ENCODE measurements around the gene MOV10L1.
"Not testable (repeated sequence)": the region's sequence is repeated elsewhere in the genome, so short reads cannot be mapped to it uniquely, and the experiment has no call there.

MOV10L1 gene

GRCh38 chr22:50190182-50190940, 100.6 kb downstream of the MOV10L1 start:
- DNase-seq (ENCODE audit: low read depth), result peak; percentile 76

GRCh38 chr22:50190941-50191741, 101.3 kb downstream of the MOV10L1 start:
- peak; percentile 66 for DNase-seq (ENCODE audit: low read depth)

GRCh38 chr22:50192436-50193204, 102.8 kb downstream of the MOV10L1 start:
- DNase-seq (ENCODE audit: low read depth), result peak; percentile 52

DNA sequence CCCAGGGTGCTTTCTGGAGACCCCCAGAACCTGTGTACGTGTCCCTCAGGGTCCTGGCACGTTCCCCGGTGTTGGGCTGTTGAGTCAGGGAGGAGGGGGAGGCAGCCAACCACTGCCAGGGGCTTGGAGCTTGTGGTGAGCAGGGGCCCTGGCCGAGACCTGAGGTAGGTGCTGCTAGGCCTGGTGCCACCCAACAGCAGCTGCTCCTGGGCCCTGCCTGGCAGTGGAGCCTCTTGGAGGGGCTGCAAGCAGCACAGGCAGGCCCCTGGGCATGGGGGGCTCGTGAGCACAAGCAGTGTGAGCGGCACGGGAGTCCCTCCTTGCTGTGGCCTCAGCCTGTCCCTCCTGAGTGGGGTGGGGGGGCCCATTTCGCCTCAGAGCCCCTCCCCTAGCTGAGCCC, 103.8 kb downstream of the MOV10L1 start:
- no peak for DNase-seq (ENCODE audit: low read depth)

GRCh38 chr22:50194037-50194805, 104.4 kb downstream of the MOV10L1 start:
- no peak for DNase-seq (ENCODE audit: low read depth)

- no peak for DNase-seq (ENCODE audit: low read depth)
Measured at GRCh38 chr22:50196256-50196655, 106.5 kb downstream of the MOV10L1 start.

GRCh38 chr22:50197000-50197800, 107.4 kb downstream of the MOV10L1 start:
- DNase-seq (ENCODE audit: low read depth), result no peak

DNA sequence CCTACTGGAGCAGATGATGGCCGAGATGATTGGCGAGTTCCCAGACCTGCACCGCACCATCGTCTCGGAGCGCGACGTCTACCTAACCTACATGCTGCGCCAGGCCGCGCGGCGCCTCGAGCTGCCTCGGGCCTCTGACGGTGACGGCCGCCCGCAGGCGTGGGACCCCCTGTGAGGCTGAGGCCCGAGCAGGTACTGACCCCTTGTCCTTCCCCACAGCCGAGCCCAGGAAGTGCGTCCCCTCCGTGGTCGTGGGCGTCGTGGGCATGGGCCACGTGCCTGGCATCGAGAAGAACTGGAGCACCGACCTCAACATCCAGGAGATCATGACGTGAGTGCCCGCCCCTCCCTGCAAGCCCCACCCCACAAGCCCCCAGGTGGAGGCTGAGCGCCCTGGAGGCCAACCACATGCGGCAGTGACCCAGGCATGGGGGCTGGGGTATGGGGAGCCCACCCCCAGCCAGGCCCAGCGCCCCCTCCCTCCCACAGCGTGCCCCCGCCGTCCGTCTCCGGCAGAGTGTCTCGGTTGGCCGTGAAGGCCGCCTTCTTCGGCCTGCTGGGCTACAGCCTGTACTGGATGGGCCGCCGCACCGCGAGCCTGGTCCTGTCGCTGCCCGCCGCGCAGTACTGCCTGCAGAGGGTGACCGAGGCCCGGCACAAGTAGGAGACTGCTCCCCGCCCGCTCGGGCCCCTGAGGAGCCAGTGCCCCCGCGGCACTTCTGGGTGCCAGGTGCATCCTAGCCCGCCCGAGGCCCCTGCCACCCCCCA, 108.2 kb downstream of the MOV10L1 start:
- no peak for DNase-seq (ENCODE audit: low read depth)

- no peak for DNase-seq (ENCODE audit: low read depth)
Measured at GRCh38 chr22:50198624-50199017, 108.8 kb downstream of the MOV10L1 start.

GRCh38 chr22:50199251-50199721, 109.5 kb downstream of the MOV10L1 start:
- no peak for DNase-seq (ENCODE audit: low read depth)

DNA sequence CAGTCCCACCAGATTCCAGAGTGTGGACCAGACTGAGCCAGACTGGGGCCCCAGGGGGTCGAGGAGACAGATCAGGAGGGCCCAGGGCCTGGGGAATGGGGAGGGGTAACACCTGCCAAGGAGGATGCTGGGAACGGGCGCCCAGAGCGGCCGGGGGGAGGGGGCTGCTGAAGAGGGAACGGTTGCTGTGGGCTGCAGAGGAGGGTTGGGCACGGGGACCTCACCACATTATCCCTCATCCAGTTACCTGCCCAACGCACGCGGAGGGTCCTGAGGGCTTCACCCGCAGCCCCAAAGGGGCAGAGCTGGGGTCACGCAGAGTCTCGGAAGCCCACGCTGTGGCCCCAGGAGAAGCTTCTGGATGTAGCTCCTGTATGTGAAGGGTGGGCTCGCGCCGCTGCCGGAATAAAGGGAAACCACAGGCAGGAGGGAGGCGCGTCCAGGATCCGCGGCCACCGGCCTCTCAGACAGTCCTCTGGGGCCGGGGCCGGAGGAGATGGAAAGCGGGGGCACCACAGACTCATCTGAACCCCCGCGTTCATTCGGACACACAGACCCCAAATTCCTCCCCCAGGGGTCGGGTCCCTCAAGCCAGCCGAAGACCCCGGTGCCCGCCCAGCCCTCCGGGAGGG, 110.1 kb downstream of the MOV10L1 start:
- DNase-seq (ENCODE audit: low read depth), result no peak

DNA sequence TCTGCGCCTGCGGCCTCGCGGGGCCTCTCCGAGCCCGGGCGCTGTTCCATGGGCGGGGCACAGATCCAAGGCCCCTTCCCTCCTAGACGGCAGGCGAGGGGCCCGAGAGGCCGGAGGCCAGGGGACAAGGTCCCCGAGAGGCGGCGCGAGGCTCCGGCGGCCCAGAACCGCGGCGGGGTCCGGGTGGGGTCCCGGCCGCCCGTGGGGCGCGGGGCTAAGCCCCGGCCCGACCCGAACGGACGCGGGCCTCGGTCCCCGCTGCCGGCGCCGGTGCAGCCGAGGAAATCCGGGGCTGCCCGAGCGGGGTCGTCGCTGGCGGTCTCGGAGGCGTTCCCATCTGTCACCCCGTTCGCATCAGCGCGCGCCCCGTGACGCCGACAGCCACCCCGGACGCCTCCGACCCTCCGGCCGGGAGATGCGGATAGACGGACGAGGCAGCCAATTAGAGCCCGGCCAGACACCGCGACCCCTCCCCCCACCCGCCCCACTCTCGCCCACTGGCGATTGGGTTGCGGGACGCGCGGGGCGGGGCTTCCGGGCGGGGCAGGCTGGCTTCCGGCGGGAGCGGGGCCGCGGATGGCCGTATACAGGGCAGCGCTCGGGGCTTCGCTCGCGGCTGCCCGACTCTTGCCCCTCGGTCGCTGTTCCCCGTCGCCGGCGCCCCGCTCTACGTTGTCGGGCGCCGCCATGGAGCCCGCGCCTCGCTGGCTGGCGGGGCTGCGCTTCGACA, 110.8 kb downstream of the MOV10L1 start, which contains the start of gene SELENOO:
Gene SELENOO (plus strand): TSS at position 551 of the 730 bp plus-strand sequence. CDS start 26 bp downstream, at position 577.
- peak; percentile 84 for DNase-seq (ENCODE audit: low read depth)

DNA sequence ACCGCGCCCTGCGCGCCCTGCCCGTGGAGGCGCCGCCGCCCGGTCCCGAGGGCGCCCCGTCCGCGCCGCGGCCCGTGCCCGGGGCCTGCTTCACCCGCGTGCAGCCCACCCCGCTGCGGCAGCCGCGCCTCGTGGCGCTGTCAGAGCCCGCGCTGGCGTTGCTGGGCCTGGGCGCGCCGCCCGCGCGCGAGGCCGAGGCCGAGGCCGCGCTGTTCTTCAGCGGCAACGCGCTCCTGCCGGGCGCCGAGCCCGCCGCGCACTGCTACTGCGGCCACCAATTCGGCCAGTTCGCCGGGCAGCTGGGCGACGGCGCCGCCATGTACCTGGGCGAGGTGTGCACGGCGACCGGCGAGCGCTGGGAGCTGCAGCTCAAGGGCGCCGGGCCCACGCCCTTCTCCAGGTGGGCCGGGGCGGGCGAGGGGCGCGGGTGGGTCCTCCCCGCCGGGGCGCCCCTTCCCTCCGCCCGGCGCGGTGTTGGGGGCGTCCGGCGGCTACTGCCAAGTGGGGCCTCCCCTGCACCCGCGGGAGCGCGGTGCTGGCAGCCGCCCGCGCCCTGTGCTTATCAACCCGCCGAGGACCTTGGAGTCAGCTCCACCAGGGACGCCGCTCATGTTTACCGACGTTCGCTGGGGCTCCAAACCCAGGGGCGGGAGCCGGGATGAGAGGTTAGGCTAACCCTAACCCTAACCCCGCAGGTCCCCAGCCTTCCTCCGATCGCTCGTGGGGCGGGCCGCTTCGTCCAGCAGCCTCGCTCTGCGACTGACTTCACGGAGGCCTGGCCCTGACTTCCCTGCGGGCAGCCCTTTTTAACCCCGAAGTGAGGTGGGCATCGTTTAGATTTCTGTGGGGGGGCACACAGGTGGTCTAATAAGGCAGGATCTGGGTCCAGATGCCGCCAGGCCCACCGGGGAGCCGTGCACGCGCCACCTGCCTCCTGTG, 111.7 kb downstream of the MOV10L1 start:
- DNase-seq (ENCODE audit: low read depth), result no peak

DNA sequence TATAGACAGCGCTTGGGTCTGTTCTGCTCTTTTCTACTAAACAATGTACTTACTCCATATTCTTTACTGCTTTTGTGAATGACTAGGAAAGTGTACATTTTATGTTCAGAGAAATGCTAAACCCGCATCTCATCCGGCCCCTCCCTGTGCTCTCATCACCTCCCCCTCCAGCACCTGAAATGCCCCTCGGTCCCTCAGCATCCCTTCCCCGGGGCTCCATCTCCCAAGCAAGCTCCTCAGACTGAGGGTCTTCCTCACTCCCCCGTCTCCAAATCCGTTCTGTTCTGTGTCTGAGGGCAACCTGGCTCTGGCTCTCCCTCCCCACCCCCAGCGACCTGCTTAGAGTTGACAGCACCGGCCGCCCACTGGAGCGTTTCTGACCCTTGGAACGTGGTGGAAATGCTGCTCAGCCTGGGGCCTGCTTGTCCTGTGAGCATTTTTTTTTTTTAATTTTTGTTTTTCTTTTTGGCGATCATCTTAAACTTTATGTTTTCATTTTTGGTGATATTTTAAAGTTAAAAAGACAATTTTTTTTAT, 112.4 kb downstream of the MOV10L1 start:
- DNase-seq (ENCODE audit: low read depth), result no peak

GRCh38 chr22:50203288-50203687, 113.5 kb downstream of the MOV10L1 start:
- DNase-seq (ENCODE audit: low read depth), result no peak

DNA sequence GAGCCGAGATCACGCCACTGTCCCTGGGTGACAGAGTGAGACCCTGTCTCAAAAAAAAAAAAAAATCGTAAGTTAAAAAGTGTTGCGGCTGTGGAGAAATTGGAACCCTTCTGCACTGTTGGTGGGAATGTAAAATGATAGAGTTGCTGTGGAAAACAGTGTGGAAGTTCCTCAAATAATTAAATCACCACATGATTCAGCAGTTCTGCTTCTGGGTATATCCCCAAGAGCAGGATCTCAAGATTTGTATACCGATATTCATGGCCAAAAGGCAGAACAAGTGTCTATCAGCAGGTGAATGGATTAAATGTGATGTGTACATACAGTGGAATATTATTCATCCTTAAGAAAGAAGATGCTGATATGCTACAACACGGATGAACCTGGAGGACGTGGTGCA, 114.8 kb downstream of the MOV10L1 start:
- DNase-seq (ENCODE audit: low read depth), result no peak

- DNase-seq (ENCODE audit: low read depth), result not testable (repeated sequence)
Measured at GRCh38 chr22:50204998-50205397, 115.2 kb downstream of the MOV10L1 start.

Data from activated T-helper 1 cell treated with Interleukin-2 at 50 U/mL for 16 hours (primary cell).